ENCODE data around the gene IARS1.

The IARS1 gene

DNA sequence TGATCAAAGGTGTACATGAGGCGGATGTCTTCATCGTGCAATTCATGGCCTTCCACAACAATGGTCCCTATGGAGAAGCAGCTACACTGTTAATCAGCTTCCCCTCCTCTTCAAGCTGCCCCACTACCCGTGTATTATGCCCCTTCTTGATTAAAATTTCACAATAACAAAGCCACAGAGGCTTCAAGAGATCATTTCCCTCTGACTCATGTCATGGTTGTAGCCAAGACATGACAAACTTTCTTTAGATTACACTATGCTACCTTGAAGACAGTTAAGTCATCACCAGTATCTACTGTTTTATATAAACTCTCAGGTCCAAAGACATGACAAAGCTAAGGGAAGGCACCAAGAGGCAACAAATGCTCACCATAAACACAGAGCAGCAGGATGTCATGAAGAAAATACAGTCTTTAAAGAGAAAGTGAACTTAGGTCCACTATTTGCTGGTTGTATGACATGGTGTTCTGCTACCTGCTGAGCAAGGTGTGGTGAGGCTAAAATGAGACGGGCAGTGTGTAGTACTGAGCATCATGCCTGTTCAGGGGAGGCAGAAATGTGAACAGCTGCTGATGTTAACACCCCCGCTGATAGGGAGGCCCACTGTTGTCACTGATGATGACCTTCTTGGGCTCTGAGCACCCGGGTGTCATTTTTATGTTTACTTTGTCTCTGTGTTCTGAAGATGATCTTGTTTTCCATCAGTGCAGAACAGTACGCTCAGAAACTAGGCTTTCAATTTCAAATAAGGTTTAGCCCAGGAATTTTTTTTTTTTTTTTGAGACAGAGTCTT lies 48.3 kb downstream of the IARS1 start:
- FAIRE-seq (no peak), DNase-seq (ENCODE audit: low spot score) (no peak)
